Measurements from ENCODE around the gene ELAVL4.

Gene ELAVL4

DNA sequence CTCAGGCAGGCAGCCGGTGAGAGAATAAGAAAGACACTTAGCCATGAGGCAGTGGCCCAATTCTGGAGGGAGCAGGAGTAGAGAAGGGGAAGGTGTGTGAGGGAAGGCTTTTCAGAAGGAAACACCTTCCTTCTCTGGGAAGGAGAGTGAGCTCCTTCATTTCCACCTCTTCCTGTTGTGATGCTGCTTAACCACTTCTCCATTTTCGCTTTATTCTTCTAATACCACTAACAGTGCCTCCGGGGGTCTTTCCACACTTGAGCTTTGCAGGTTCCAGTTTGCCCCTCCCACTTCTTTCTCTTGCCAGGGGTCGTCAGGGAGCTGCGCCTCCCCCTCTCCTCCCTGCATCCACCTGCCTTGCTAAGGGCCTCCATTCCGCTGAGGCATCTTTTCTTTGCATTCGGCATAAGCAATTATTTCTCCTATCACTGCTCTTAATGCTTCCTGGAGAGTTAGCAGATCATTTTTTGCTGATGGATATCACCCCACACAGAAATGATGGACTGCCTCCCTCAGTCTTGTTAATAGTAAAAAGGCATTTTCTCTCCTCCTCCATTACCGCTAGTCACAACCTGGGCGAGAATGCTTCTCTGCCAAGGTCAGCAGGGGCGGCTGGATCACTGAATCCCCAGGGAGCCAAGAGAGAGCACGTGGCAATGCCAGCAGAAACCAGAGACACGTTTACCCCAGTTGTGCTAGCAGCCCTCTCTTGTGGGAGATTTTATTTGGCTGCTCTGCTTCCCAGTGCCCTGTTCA lies 74.8 kb downstream of the ELAVL4 start:
- Mint-ChIP-seq H3K4me1 (no peaks in the 10 kb centered on the region), H3K9me3 (peaks cover 70% of the 10 kb centered on the region), H3K4me3 (no peak overlapping the region), H3K27ac (no peak overlapping the region), H3K36me3 (ENCODE audit: low read depth) (no peaks in the 10 kb centered on the region), H3K27me3 (ENCODE audit: low read depth, poor library complexity) (peaks cover 13% of the 10 kb centered on the region)
- no peak for DNase-seq
- TF ChIP-seq, protein P1, sequence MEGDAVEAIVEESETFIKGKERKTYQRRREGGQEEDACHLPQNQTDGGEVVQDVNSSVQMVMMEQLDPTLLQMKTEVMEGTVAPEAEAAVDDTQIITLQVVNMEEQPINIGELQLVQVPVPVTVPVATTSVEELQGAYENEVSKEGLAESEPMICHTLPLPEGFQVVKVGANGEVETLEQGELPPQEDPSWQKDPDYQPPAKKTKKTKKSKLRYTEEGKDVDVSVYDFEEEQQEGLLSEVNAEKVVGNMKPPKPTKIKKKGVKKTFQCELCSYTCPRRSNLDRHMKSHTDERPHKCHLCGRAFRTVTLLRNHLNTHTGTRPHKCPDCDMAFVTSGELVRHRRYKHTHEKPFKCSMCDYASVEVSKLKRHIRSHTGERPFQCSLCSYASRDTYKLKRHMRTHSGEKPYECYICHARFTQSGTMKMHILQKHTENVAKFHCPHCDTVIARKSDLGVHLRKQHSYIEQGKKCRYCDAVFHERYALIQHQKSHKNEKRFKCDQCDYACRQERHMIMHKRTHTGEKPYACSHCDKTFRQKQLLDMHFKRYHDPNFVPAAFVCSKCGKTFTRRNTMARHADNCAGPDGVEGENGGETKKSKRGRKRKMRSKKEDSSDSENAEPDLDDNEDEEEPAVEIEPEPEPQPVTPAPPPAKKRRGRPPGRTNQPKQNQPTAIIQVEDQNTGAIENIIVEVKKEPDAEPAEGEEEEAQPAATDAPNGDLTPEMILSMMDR (IDR thresholded peaks at IDR 0.05): no peak

DNA sequence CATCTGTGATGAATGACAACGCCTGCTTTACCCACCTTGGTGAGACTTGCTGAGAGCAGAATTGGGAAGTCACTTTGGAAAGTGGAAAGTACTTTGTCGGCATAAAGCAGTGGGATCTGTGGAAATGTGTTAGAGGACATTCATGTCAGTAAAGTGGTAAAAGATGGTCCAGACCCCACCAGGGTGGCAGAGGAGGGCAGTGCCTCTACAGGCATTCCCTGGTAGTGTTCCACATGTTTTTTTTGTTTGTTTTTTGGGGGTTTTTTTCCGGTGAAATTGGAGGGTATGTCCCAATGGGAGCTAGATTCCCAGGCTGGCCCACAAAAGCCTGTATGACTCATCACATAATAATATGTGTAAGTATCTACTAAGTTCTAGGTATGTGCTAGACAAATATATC lies 80.6 kb downstream of the ELAVL4 start:
- no peaks in the 10 kb centered on the region for H3K36me3 Mint-ChIP-seq (ENCODE audit: low read depth)
- peaks cover 69% of the 10 kb centered on the region for H3K9me3 Mint-ChIP-seq
- H3K27me3 Mint-ChIP-seq (ENCODE audit: low read depth, poor library complexity): peaks cover 8% of the 10 kb centered on the region
- no peak overlapping the region for H3K27ac Mint-ChIP-seq
- no peak for DNase-seq
- H3K4me1 Mint-ChIP-seq: no peaks in the 10 kb centered on the region
- H3K4me3 Mint-ChIP-seq: no peak overlapping the region
- TF ChIP-seq, protein P1 (IDR thresholded peaks at IDR 0.05): no peak

DNA sequence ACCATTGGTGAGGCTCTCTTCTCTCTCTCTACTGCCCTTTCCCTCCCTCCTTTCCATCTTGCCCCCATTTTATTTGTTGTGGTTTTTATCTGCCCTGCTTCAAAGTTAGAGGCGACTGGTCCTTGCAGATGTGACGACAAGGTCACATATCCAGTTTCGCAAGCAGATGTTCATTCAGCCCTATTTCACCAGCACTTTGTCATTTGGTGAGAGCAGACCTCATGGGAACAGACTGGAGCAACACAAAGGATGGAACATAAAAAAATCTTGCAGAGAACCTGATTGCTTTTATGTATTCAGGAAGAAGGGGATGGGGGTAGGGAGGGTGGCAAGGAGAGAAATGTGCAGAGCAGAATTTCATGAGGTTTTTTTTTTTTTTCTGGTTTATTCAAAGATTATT lies 84.3 kb downstream of the ELAVL4 start:
- TF ChIP-seq, protein P1 (IDR thresholded peaks at IDR 0.05): no peak
- H3K4me1 Mint-ChIP-seq: no peaks in the 10 kb centered on the region
- no peak overlapping the region for H3K27ac Mint-ChIP-seq
- no peak for DNase-seq
- H3K27me3 Mint-ChIP-seq (ENCODE audit: low read depth, poor library complexity): peaks cover 12% of the 10 kb centered on the region
- H3K4me3 Mint-ChIP-seq: no peak overlapping the region
- peaks cover 69% of the 10 kb centered on the region for H3K9me3 Mint-ChIP-seq
- no peaks in the 10 kb centered on the region for H3K36me3 Mint-ChIP-seq (ENCODE audit: low read depth)

DNA sequence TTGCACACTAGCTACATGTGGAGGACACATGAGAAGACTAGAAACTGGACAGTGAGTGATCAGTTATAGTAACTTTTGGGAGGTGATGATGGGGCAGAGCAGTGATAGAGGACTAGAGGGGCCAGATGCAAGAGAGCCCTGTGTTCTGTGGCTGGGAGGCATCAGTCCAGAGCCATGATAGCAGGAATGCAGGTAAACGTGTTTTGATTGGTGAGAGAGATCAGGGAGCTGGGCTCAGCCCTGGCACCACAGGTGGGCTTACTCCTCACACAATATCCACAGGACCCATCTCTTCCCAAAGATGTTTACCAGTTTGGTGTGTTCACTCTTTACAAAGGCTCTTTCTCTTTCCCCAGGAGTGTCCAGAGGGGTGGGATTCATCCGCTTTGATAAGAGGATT lies 86.5 kb downstream of the ELAVL4 start:
- peaks cover 76% of the 10 kb centered on the region for H3K9me3 Mint-ChIP-seq
- H3K4me1 Mint-ChIP-seq: no peaks in the 10 kb centered on the region
- TF ChIP-seq, protein P1 (IDR thresholded peaks at IDR 0.05): no peak
- no peak overlapping the region for H3K4me3 Mint-ChIP-seq
- H3K27ac Mint-ChIP-seq: no peak overlapping the region
- H3K36me3 Mint-ChIP-seq (ENCODE audit: low read depth): no peaks in the 10 kb centered on the region
- DNase-seq: no peak
- H3K27me3 Mint-ChIP-seq (ENCODE audit: low read depth, poor library complexity): peaks cover 10% of the 10 kb centered on the region

DNA sequence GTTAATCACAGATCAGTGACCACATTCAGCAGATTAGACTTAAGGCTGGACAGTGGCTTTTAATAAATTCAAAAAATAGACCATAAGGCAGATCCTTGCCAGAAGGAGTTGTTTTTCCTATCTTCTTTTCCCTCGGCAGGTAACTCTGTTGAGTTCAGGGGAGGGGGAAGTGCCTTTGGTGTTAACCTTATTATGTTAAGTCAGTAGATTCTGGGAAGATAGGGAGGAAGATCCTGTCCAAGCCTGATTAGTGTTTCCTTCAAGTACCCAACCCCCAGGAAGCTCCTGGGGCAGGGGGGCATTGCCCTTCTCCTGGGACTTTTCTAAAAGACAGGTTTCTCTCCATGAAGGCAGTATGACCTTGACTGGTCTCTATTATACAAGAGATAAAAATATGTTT lies 87.4 kb downstream of the ELAVL4 start:
- DNase-seq: no peak
- Mint-ChIP-seq H3K36me3 (ENCODE audit: low read depth) (no peaks in the 10 kb centered on the region), H3K27me3 (ENCODE audit: low read depth, poor library complexity) (peaks cover 10% of the 10 kb centered on the region), H3K9me3 (peaks cover 73% of the 10 kb centered on the region), H3K27ac (no peak overlapping the region), H3K4me1 (no peaks in the 10 kb centered on the region), H3K4me3 (no peak overlapping the region)
- TF ChIP-seq, protein P1 (IDR thresholded peaks at IDR 0.05): no peak

DNA sequence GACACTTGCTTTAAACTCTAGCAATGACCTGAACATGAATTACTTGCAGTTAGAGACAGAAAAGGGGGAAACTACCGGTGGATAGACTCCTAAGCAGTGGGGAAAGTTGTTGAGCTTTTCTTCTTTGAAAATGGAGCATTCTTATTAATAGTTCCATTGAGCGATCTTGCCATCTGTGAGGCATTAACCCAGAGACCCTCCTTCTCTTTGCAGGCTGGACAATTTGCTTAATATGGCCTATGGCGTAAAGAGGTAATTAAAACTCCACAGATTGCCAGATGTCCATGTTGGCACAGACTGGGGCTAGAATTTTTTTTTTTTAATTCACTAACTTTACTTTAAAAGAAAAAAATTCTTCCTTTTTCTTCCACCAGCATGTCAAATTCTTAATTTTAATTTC lies 88.5 kb downstream of the ELAVL4 start:
- Mint-ChIP-seq H3K36me3 (ENCODE audit: low read depth) (no peaks in the 10 kb centered on the region), H3K9me3 (peaks cover 71% of the 10 kb centered on the region), H3K4me1 (no peaks in the 10 kb centered on the region), H3K27ac (no peak overlapping the region), H3K27me3 (ENCODE audit: low read depth, poor library complexity) (peaks cover 10% of the 10 kb centered on the region), H3K4me3 (no peak overlapping the region)
- DNase-seq: no peak
- TF ChIP-seq, protein P1 (IDR thresholded peaks at IDR 0.05): no peak
